OCI-LY3 (cell line): ENCODE results near the gene TBC1D2B.

Experiments
- EZH2phosphoT487 ChIP-seq: fragments of 200-600 bp; shearing (Covaris generic); IDR thresholded peaks from 2 replicates; pipeline ENCODE4 v1.6.1; 2018; ENCODE audit warnings: antibody characterized with exemption, mixed run types, low read depth
- TF ChIP-seq, protein P1 (sequence below): fragments of 200-600, 300-600 bp; sonication (generic); IDR thresholded peaks from 2 replicates; pipeline ENCODE4 v1.5.1; 2014; ENCODE audit warnings: antibody characterized with exemption, low read length, low read depth

DNA sequence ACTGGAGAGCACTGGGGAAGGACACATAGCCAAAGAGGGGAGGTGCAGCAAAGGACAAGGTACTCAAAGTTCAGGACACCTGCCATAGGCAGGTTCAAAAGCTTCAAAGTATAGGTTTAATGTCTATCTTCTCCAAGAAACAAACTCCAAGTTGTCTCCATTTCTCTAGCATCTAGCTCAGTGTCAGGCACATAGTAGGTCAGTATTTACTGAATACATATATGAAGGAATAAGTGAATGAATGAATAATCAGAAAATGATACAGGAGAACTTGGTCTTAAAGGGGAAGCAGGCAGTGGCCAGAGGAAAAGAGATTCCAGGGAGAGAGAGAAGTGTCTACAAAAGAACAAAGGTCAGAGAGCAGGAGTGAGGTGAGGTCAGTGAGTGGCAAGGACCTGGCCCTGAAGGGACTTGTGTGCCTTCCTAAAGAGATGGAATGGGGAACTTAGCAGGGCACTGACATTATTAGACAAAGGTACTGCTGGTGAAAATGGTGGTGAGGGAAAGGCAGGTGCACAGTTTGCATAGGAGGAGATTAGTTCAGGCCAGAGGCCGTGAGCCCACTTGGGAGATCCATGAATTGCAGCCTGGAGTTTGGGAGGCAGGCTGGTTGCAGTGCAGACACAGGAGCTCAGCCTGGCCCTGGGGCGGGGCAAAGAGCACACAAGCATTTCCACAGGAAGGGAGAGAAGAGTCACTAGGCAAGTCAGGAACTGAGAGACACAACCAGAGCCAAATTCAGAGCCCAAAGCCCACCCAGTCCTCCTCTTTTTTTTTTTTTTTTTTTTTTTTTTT is 21.4 kb downstream of the TBC1D2B start:
- TF ChIP-seq, protein P1, sequence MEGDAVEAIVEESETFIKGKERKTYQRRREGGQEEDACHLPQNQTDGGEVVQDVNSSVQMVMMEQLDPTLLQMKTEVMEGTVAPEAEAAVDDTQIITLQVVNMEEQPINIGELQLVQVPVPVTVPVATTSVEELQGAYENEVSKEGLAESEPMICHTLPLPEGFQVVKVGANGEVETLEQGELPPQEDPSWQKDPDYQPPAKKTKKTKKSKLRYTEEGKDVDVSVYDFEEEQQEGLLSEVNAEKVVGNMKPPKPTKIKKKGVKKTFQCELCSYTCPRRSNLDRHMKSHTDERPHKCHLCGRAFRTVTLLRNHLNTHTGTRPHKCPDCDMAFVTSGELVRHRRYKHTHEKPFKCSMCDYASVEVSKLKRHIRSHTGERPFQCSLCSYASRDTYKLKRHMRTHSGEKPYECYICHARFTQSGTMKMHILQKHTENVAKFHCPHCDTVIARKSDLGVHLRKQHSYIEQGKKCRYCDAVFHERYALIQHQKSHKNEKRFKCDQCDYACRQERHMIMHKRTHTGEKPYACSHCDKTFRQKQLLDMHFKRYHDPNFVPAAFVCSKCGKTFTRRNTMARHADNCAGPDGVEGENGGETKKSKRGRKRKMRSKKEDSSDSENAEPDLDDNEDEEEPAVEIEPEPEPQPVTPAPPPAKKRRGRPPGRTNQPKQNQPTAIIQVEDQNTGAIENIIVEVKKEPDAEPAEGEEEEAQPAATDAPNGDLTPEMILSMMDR = no peak
- no peak for TF ChIP-seq EZH2phosphoT487
